SK-N-MC (cell line): Measurements from ENCODE around the gene PLA2G15.

Experiments
- DNase-seq: peaks from one replicate; pipeline ENCODE4 v3.0.0-alpha.2; 2011; ENCODE audit warnings: low read depth, low spot score
- H3K27ac ChIP-seq: fragments of 200-600 bp; sonication (generic); 2 replicates; pipeline ENCODE4 v1.5.1; 2016; ENCODE audit warnings: mixed run types
- H3K36me3 ChIP-seq: fragments of 200-600 bp; sonication (generic); 2 replicates; pipeline ENCODE4 v1.6.1; 2017; ENCODE audit warnings: antibody characterized with exemption, low read length, mixed read lengths; ENCODE audit not compliant: insufficient read depth
- H3K4me3 ChIP-seq: fragments of 200-600 bp; sonication (generic); 2 replicates; pipeline ENCODE4 v1.5.1; 2016
- H3K9ac ChIP-seq: fragments of 200-600 bp; sonication (generic); 2 replicates; pipeline ENCODE4 v1.8.0; 2017; ENCODE audit warnings: mixed run types, mixed read lengths; ENCODE audit not compliant: insufficient read length
- H3K9me3 ChIP-seq: fragments of 200-600 bp; sonication (generic); 2 replicates; pipeline ENCODE4 v1.6.1; 2017; ENCODE audit warnings: low read depth, mild to moderate bottlenecking, antibody characterized with exemption, low read length, moderate library complexity, mixed read lengths
- EZH2 ChIP-seq: fragments of 200-600 bp; sonication (generic); IDR thresholded peaks from one replicate; pipeline ENCODE4 v1.6.1; 2017; ENCODE audit warnings: antibody characterized with exemption
- FOXP2 ChIP-seq: optimal IDR thresholded peaks from 2 replicates; pipeline ENCODE3; 2011; ENCODE audit warnings: mild to moderate bottlenecking, moderate library complexity; ENCODE audit not compliant: insufficient read depth; ENCODE audit errors: extremely low read length, control extremely low read depth
- POLR2AphosphoS5 ChIP-seq: IDR thresholded peaks from 2 replicates; pipeline ENCODE4 v1.6.1; 2012; ENCODE audit warnings: mild to moderate bottlenecking, low read depth, low read length, borderline replicate concordance

PLA2G15 gene

GRCh38 chr16:68267612-68268405 lies 22.6 kb downstream of the PLA2G15 start:
- H3K9ac ChIP-seq = no peak overlapping the region
- H3K4me3 ChIP-seq = no peak overlapping the region
- DNase-seq = no peak
- no peaks in the 10 kb centered on the region for H3K36me3 ChIP-seq
- H3K9me3 ChIP-seq = no peaks in the 10 kb centered on the region
- H3K27ac ChIP-seq = no peak overlapping the region
- no peak for TF ChIP-seq EZH2

GRCh38 chr16:68269793-68270192 lies 24.6 kb downstream of the PLA2G15 start:
- TF ChIP-seq POLR2AphosphoS5 = no peak
- no peak for TF ChIP-seq FOXP2
- TF ChIP-seq EZH2 = no peak
- no peaks in the 10 kb centered on the region; the same call in 1 of the 2 replicates for H3K36me3 ChIP-seq
- H3K4me3 ChIP-seq = no peak overlapping the region
- DNase-seq = no peak
- H3K9ac ChIP-seq = no peak overlapping the region
- no peak overlapping the region for H3K27ac ChIP-seq
- H3K9me3 ChIP-seq = no peaks in the 10 kb centered on the region

- H3K36me3 ChIP-seq = no peaks in the 10 kb centered on the region; the same call in 1 of the 2 replicates
- H3K9ac ChIP-seq = no peak overlapping the region
- no peak overlapping the region for H3K4me3 ChIP-seq
- no peak overlapping the region for H3K27ac ChIP-seq
- no peak for TF ChIP-seq POLR2AphosphoS5
- no peak for TF ChIP-seq FOXP2
- no peak for TF ChIP-seq EZH2
- H3K9me3 ChIP-seq = no peaks in the 10 kb centered on the region
- DNase-seq = no peak
Observed at GRCh38 chr16:68270353-68270752, 25.2 kb downstream of the PLA2G15 start.

GRCh38 chr16:68272507-68273209 lies 27.5 kb downstream of the PLA2G15 start:
- no peak for DNase-seq
- H3K4me3 ChIP-seq = no peak overlapping the region
- H3K9ac ChIP-seq = no peak overlapping the region
- H3K27ac ChIP-seq = no peak overlapping the region
- no peaks in the 10 kb centered on the region for H3K9me3 ChIP-seq
- no peak for TF ChIP-seq POLR2AphosphoS5
- TF ChIP-seq EZH2 = no peak
- TF ChIP-seq FOXP2 = no peak
- no peaks in the 10 kb centered on the region; the same call in 1 of the 2 replicates for H3K36me3 ChIP-seq

GRCh38 chr16:68273459-68273858 lies 28.3 kb downstream of the PLA2G15 start:
- Histone ChIP-seq H3K36me3 (no peaks in the 10 kb centered on the region; the same call in 1 of the 2 replicates), H3K9ac (no peak overlapping the region), H3K4me3 (no peak overlapping the region), H3K9me3 (no peaks in the 10 kb centered on the region), H3K27ac (no peak overlapping the region)
- DNase-seq = no peak
- TF ChIP-seq POLR2AphosphoS5 (no peak), EZH2 (no peak), FOXP2 (no peak)

- H3K4me3 ChIP-seq = no peak overlapping the region
- DNase-seq = no peak
- no peak overlapping the region for H3K27ac ChIP-seq
- no peak for TF ChIP-seq POLR2AphosphoS5
- no peak for TF ChIP-seq FOXP2
- TF ChIP-seq EZH2 = no peak
- H3K36me3 ChIP-seq = no peaks in the 10 kb centered on the region; the same call in 1 of the 2 replicates
- no peaks in the 10 kb centered on the region for H3K9me3 ChIP-seq
- H3K9ac ChIP-seq = no peak overlapping the region
Observed at GRCh38 chr16:68273896-68274295, 28.7 kb downstream of the PLA2G15 start.

- TF ChIP-seq POLR2AphosphoS5 = no peak
- TF ChIP-seq FOXP2 = no peak
- TF ChIP-seq EZH2 = no peak
- Histone ChIP-seq H3K9ac (no peak overlapping the region), H3K9me3 (no peaks in the 10 kb centered on the region), H3K4me3 (no peak overlapping the region), H3K27ac (no peak overlapping the region), H3K36me3 (no peaks in the 10 kb centered on the region; the same call in 1 of the 2 replicates)
- no peak for DNase-seq
Observed at GRCh38 chr16:68274441-68274840, 29.3 kb downstream of the PLA2G15 start.

GRCh38 chr16:68275611-68276191 lies 30.5 kb downstream of the PLA2G15 start:
- no peak for DNase-seq
- H3K4me3 ChIP-seq = no peak overlapping the region
- H3K36me3 ChIP-seq = no peaks in the 10 kb centered on the region; the same call in 1 of the 2 replicates
- TF ChIP-seq EZH2 (no peak), POLR2AphosphoS5 (no peak), FOXP2 (no peak)
- no peaks in the 10 kb centered on the region for H3K9me3 ChIP-seq
- no peak overlapping the region for H3K27ac ChIP-seq
- no peak overlapping the region for H3K9ac ChIP-seq

GRCh38 chr16:68276223-68276622 lies 31.1 kb downstream of the PLA2G15 start:
- TF ChIP-seq EZH2 (no peak), POLR2AphosphoS5 (no peak), FOXP2 (no peak)
- H3K27ac ChIP-seq = no peak overlapping the region
- H3K4me3 ChIP-seq = no peak overlapping the region
- H3K9ac ChIP-seq = no peak overlapping the region
- DNase-seq = no peak
- no peaks in the 10 kb centered on the region for H3K9me3 ChIP-seq
- no peaks in the 10 kb centered on the region; the same call in 1 of the 2 replicates for H3K36me3 ChIP-seq
